Measurements from ENCODE around the gene HECW1. TPM values are rescaled to one million over a fixed set of nuclear protein-coding genes. Genes with fewer than 3 reads are reported as not detected.

The HECW1 gene
- total and polyA plus RNA-seq, 2 of the 13 experiments (the other 11 are each of a cell fraction or from before 2014, with no cell fraction given) = not detected

DNA sequence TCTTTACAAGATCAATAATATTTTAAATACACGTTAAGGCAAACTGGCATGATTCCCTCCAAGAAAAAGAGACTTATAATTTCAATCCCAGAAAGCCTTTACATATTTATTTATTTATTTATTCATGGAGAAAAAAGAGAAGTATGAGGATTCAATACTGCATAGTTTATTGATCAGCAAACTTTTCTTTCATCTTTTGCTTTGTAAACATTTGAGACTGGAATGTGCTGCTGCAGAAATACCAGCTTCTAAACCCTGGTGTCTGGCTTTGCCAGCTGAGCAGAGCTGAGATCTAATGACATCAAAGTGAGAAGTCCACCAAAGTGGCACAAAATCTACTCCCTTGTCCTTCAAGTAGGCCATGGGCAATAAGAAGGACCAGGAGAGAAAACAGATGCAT lies 376.8 kb downstream of the HECW1 start (continued):
- TF ChIP-seq, protein P1, sequence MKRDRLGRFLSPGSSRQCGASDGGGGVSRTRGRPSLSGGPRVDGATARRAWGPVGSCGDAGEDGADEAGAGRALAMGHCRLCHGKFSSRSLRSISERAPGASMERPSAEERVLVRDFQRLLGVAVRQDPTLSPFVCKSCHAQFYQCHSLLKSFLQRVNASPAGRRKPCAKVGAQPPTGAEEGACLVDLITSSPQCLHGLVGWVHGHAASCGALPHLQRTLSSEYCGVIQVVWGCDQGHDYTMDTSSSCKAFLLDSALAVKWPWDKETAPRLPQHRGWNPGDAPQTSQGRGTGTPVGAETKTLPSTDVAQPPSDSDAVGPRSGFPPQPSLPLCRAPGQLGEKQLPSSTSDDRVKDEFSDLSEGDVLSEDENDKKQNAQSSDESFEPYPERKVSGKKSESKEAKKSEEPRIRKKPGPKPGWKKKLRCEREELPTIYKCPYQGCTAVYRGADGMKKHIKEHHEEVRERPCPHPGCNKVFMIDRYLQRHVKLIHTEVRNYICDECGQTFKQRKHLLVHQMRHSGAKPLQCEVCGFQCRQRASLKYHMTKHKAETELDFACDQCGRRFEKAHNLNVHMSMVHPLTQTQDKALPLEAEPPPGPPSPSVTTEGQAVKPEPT (CRISPR knock-in tag; IDR thresholded peaks at IDR 0.05; ENCODE audit: low read depth) = no peak
- no peak for TF ChIP-seq IKZF4 (CRISPR knock-in tag; IDR thresholded peaks at IDR 0.05; ENCODE audit: borderline replicate concordance, low read depth, not compliant biosample characterization)
- no peak for TF ChIP-seq ARID2 (CRISPR knock-in tag; IDR thresholded peaks at IDR 0.05; ENCODE audit: borderline replicate concordance)
- no peak for TF ChIP-seq NCOA1 (CRISPR knock-in tag; IDR thresholded peaks at IDR 0.05)
- TF ChIP-seq ZNF33B (CRISPR knock-in tag; IDR thresholded peaks at IDR 0.05) = no peak
- TF ChIP-seq PBX2 (CRISPR knock-in tag; IDR thresholded peaks at IDR 0.05) = no peak
- no peak for TF ChIP-seq HOMEZ (CRISPR knock-in tag; IDR thresholded peaks at IDR 0.05; ENCODE audit: low read depth)
- no peak for TF ChIP-seq FOXP1 (IDR thresholded peaks at IDR 0.05)
- TF ChIP-seq FOXP1 (CRISPR knock-in tag; IDR thresholded peaks at IDR 0.05) = 0 out of 2 replicates have a peak, but pooled peaks have one; percentile 20
- TF ChIP-seq ZNF672 (CRISPR knock-in tag; IDR thresholded peaks at IDR 0.05) = no peak
- no peak for TF ChIP-seq IRF2 (CRISPR knock-in tag; IDR thresholded peaks at IDR 0.05)
- peak; percentile 39; the same call in 1 of the 2 replicates for TF ChIP-seq ISL2 (CRISPR knock-in tag; IDR thresholded peaks at IDR 0.05)
- no peak for TF ChIP-seq ZNF414 (CRISPR knock-in tag; IDR thresholded peaks at IDR 0.05)
- TF ChIP-seq ZNF772 (CRISPR knock-in tag; IDR thresholded peaks at IDR 0.05) = no peak
- TF ChIP-seq ZNF687 (CRISPR knock-in tag; IDR thresholded peaks at IDR 0.05) = no peak
- TF ChIP-seq KAT2B (IDR thresholded peaks at IDR 0.05; ENCODE audit: borderline replicate concordance, low read depth, low read length) = peak; percentile 68
- TF ChIP-seq SMYD3 (CRISPR knock-in tag; IDR thresholded peaks at IDR 0.05) = no peak

All from HepG2 (cell line).